GM12878 (cell line): ENCODE data around the gene DDX46. TPM values are rescaled to one million over a fixed set of nuclear protein-coding genes. Genes with fewer than 3 reads are reported as not detected.

Experiments
- ATAC-seq: fragments of 200-7000 bp; cut with Tn5 transposase; 3 replicates; pipeline ENCODE4 v1.9.1; 2020; ENCODE audit warnings: mild to moderate bottlenecking, moderate library complexity
- BruUV-seq: library from RNA; stranded (reverse); fragments of 400-500 nt; replicated peaks from 2 replicates; lab custom pipeline; 2021; lab: Mats Ljungman, UMichigan
- CTCF ChIA-PET: fragments of 300-600 bp; sonication (Branson Sonifier 250); formaldehyde crosslinking; extraction: SDS; loops from one replicate; lab custom pipeline; 2021; ENCODE audit warnings: inconsistent platforms; lab: Yijun Ruan, JAX
- POLR2A ChIA-PET: fragments of 350-600 bp; formaldehyde crosslinking; extraction: SDS; loops from one replicate; lab custom pipeline; 2021; ENCODE audit warnings: inconsistent platforms; lab: Charles Lee
- RAD21 ChIA-PET: fragments of 300-600 bp; sonication (Branson Sonifier 250); formaldehyde crosslinking; loops from one replicate; lab custom pipeline; 2023; ENCODE audit warnings: antibody characterized with exemption; ENCODE audit not compliant: unreplicated experiment; lab: Charles Lee
- SMC1A ChIA-PET: fragments of 300-600 bp; sonication (Branson Sonifier 250); formaldehyde crosslinking; loops from one replicate; lab custom pipeline; 2023; ENCODE audit not compliant: unreplicated experiment, uncharacterized antibody; lab: Charles Lee
- DNase-seq: peaks from one replicate; pipeline ENCODE4 v3.0.0-alpha.2; 2011; ENCODE audit warnings: low read depth, low spot score
- FAIRE-seq: peaks from 3 replicates; lab custom pipeline; 2011; peaks lifted over from hg19 to GRCh38; lab: Jason Lieb, UNC
- H2AFZ ChIP-seq: 2 replicates; pipeline ENCODE4 v1.6.0; 2011; ENCODE audit warnings: low read depth, low read length, control low read depth; ENCODE audit not compliant: control insufficient read depth
- H3K27ac ChIP-seq: 2 replicates; pipeline ENCODE4 v1.5.1; 2011; ENCODE audit warnings: control low read depth; ENCODE audit not compliant: control insufficient read depth, insufficient read depth
- H3K27me3 ChIP-seq, 2 experiments: replicated peaks in 1 of 2; 2 replicates each; pipeline versions ENCODE4 v1.6.0 to v1.6.1; 2011; ENCODE audit warnings: low read length in 1 of 2; ENCODE audit not compliant: control insufficient read depth in 2 of 2, insufficient read depth in 2 of 2
- H3K36me3 ChIP-seq, 2 experiments: 2 replicates each; pipeline ENCODE4 v1.5.1; 2011; ENCODE audit warnings: low read length in 1 of 2; ENCODE audit not compliant: control insufficient read depth in 2 of 2, insufficient read depth in 2 of 2
- H3K4me1 ChIP-seq: 2 replicates; pipeline ENCODE4 v1.6.1; 2011; ENCODE audit warnings: mild to moderate bottlenecking, low read length, moderate library complexity, mixed read lengths; ENCODE audit not compliant: control insufficient read depth, insufficient read depth
- H3K4me2 ChIP-seq: 2 replicates; pipeline ENCODE4 v1.6.0; 2011; ENCODE audit warnings: control low read depth; ENCODE audit not compliant: control insufficient read depth, insufficient read depth
- H3K4me3 ChIP-seq: fragments of 200-600 bp; sonication (generic); 2 replicates; pipeline ENCODE4 v1.5.1; 2016
- H3K79me2 ChIP-seq: 2 replicates; pipeline ENCODE4 v1.6.0; 2011; ENCODE audit warnings: low read length; ENCODE audit not compliant: control insufficient read depth, insufficient read depth
- H3K9ac ChIP-seq: 2 replicates; pipeline ENCODE4 v1.8.0; 2011; ENCODE audit warnings: low read length, control low read depth, mixed read lengths; ENCODE audit not compliant: control insufficient read depth, insufficient read depth
- H3K9me3 ChIP-seq: replicated peaks from 3 replicates; pipeline ENCODE4 v1.5.1; 2011; ENCODE audit warnings: mild to moderate bottlenecking, low read length; ENCODE audit not compliant: control insufficient read depth, insufficient read depth
- H4K20me1 ChIP-seq: 2 replicates; pipeline ENCODE4 v1.6.0; 2011; ENCODE audit not compliant: control insufficient read depth, insufficient read depth
- BCL3 ChIP-seq: IDR thresholded peaks from 2 replicates; pipeline ENCODE4 v1.6.1; 2011; ENCODE audit warnings: borderline replicate concordance, low read depth, mild to moderate bottlenecking, moderate library complexity, low read length; ENCODE audit not compliant: insufficient read depth, poor library complexity, severe bottlenecking
- IKZF2 ChIP-seq, 2 experiments: fragments of 450-650 bp; IDR thresholded peaks; 2 replicates each; pipeline ENCODE4 v1.6.1; 2017; ENCODE audit warnings: mild to moderate bottlenecking in 2 of 2, moderate library complexity in 2 of 2
- NFYA ChIP-seq: IDR thresholded peaks from 2 replicates; pipeline ENCODE4 v1.6.1; 2011; ENCODE audit warnings: low read depth, mild to moderate bottlenecking, low read length, improper control_type of control experiment, borderline replicate concordance
- RBBP5 ChIP-seq: fragments of 200-600 bp; sonication (generic); conservative IDR thresholded peaks from 2 replicates; pipeline ENCODE4 v1.6.1; 2016
- STAT1 ChIP-seq: fragments of 450-650 bp; conservative IDR thresholded peaks from 2 replicates; pipeline ENCODE4 v1.6.1; 2014; ENCODE audit warnings: antibody characterized with exemption, mild to moderate bottlenecking
- TCF3 ChIP-seq: IDR thresholded peaks from 2 replicates; pipeline ENCODE4 v1.6.1; 2012; ENCODE audit warnings: low read depth, mild to moderate bottlenecking, low read length, borderline replicate concordance; ENCODE audit not compliant: insufficient read depth
- ZNF592 ChIP-seq: fragments of 450-650 bp; IDR thresholded peaks from 2 replicates; pipeline ENCODE4 v1.6.1; 2017; ENCODE audit warnings: mild to moderate bottlenecking, moderate library complexity
- WGBS: methylation state at CpG from one replicate; pipeline ENCODE4 v1.1.6; 2016; ENCODE audit warnings: low lambda C conversion rate; ENCODE audit not compliant: insufficient replicate concordance, insufficient coverage; ENCODE audit errors: missing lambda C conversion rate; 5-methylcytosine and 5-hydroxymethylcytosine counted together
- in situ Hi-C: fragments of 300-500 bp; cut with MboI; formaldehyde crosslinking; loops from 9 replicates; pipeline ENCODE4 v1.14.3; 2018; ENCODE audit warnings: mixed read lengths
- intact Hi-C: fragments of 100-400 bp; cut with micrococcal nuclease; formaldehyde crosslinking; loops from one replicate; pipeline ENCODE4 v1.14.2; 2022; ENCODE audit not compliant: unreplicated experiment
- polyA plus RNA-seq, 11 experiments: library from polyadenylated mRNA; depleted of rRNA in 4 of 11; unstranded in 6 of 11; stranded (reverse) in 5 of 11; fragments of >200 nt; fragmentation: Nextera tagmentation in 4 of 11; fragmentation: Illumina TruSeq in 1 of 11; extraction: Ambion mirVana in 4 of 11; extraction: Trizol in 1 of 11; gene quantifications; 1 replicate in 1 of 11; 2 replicates in 10 of 11; pipeline versions ENCODE4 v1.2.1 to v1.2.3, GENCODE V29; 2011 to 2016; ENCODE audit warnings: inconsistent platforms in 2 of 11, missing spikeins in 2 of 11, low read depth in 1 of 11
- total RNA-seq, 4 experiments: library from RNA; depleted of rRNA in 3 of 4; stranded (reverse); fragments of >200 nt in 3 of 4; fragmentation: Illumina TruSeq in 1 of 4; extraction: Trizol in 1 of 4; gene quantifications; 2 replicates each; pipeline versions ENCODE4 v1.2.1 to v1.2.3, GENCODE V29; 2013 to 2021

The DDX46 gene
- total and polyA plus RNA-seq, 10 of the 15 experiments (the other 5 are each of a cell fraction or from before 2014, with no cell fraction given) = 23.0 to 77.1 (median 42.2) TPM

- no peak overlapping the region for H3K4me3 ChIP-seq
- H3K4me2 ChIP-seq = no peak overlapping the region
- ChIA-PET RAD21 (no interaction called here), CTCF (interaction anchor here (0.5 to 0.9 kb wide), 2 partner anchors 103 to 594 kb away, joined by 3 read pairs; no protein-coding TSS in a partner anchor), POLR2A (interaction anchor here (0.5 to 0.8 kb wide), 3 partner anchors 33 to 89 kb away, joined by 3 to 7 read pairs (median 4); no protein-coding TSS in a partner anchor), SMC1A (interaction anchor here (0.8 kb wide), 2 partner anchors 24 to 33 kb away, joined by 3 read pairs; no protein-coding TSS in a partner anchor)
- H3K36me3 ChIP-seq = peaks cover 5 to 23% of the 10 kb centered on the region in 2 experiments
- H3K27me3 ChIP-seq = no peaks in the 10 kb centered on the region
- TF ChIP-seq STAT1 = no peak
- TF ChIP-seq RBBP5 = no peak
- no peak for TF ChIP-seq TCF3
- TF ChIP-seq IKZF2 (IDR thresholded peaks at IDR 0.05) = no peak
- no peak for TF ChIP-seq NFYA
- no peak for TF ChIP-seq ZNF592
- no peak for TF ChIP-seq BCL3
- no peak overlapping the region for H3K9ac ChIP-seq
- no peak overlapping the region for H3K27ac ChIP-seq
- peaks cover 16% of the 10 kb centered on the region for H3K4me1 ChIP-seq
- 94% methylated on average over 4 of the region's 4 CpGs for WGBS
- intact Hi-C loops = no loop called here
- FAIRE-seq (no peak), DNase-seq (no peak), ATAC-seq (no peak)
- H3K9me3 ChIP-seq = no peaks in the 10 kb centered on the region
- no TSS peak for BruUV-seq
- H2AFZ ChIP-seq = no peak overlapping the region
- H3K79me2 ChIP-seq = no peaks in the 10 kb centered on the region
- in situ Hi-C loops = no loop called here
- no peaks in the 10 kb centered on the region for H4K20me1 ChIP-seq
These were observed 58.4 kb downstream of the DDX46 start for GRCh38 chr5:134817006-134817405.
